Endothelial cell of hepatic sinusoid (primary cell): ENCODE measurements around the gene GJA10.

Experiments used
- in situ Hi-C: cut with HindIII; loops from 2 replicates; pipeline ENCODE4 v1.10.0; 2017; ENCODE audit warnings: low sequenced_read_pairs

GJA10 gene

DNA sequence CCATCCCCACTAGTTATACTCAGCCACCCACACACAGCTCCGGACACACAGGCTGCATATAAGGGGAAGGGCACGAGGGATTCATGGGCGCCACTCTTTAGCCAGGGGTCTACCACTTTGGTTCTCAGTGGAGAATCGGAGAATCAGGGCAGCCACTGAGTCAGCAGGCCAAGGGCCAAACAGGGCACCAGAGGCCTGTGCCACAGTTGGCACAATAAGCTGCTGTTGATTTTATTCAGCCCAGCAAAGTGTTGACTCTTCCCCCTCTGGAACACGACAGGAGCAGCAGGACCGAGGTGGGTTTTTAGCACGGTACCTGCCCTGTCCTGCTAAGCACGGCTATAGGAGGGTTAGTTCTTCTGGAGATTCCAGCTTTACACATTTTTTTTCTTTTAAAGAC, 48.3 kb downstream of the GJA10 start:
- in situ Hi-C loops = no loop called here

DNA sequence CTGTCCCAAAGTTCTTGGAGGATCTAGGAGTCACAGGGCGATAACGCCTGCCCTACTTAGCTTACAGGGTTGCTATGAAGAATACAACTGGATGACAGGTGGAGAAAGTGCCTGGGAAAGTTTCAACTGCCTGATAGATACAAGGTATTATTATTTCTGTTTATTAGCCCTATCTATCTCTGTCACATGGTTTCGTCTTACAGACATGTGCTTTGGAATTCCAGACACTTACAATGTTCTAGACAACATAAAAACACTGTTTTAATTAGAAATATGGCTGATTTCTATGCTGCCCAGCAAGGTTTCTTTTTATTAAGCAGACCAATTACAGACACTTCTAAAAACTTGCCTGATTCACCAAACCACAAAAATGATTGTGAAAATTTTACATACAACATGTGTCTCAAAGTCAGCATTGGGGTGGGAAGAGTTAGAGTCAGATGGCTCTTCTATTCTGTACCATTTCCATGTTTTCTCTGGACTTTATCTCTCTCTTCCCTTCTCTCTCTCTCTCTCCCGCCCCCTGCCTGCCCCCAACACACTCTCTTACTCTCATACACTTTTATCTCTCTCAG, 50.0 kb downstream of the GJA10 start:
- in situ Hi-C loops = no loop called here

DNA sequence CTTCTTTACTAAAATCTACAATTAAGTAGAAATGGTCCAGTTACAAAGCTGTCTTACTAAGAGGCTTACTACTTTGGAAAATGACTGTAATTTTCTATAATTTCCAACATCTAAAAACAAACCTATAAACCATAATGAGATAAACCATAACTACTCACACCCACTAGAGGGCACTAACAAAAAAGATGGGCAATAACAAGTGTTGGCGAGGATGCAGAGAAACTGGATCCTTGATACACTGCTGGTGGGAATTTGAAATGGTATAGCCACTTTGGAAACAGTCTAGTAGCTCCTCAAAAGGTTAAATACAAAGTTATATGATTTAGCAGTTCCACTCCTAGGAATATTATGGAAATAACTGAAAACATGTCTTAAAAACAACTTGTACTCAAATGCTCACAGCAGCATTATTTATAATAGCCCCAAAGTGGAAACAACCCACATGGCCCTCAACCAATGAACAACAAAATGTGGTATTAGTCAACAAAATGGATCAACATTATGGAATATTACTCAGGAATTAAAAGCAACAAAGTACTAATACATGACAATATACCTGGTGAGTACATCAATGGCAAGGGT, 50.6 kb downstream of the GJA10 start:
- in situ Hi-C loops = no loop called here
